HG03039 (cell line): ENCODE data around the gene OR1B1.
"Not testable (repeated sequence)": the region's sequence is repeated elsewhere in the genome, so short reads cannot be mapped to it uniquely, and the experiment has no call there.

Experiments
- ATAC-seq: cut with Tn5 transposase; IDR thresholded peaks from one replicate; pipeline ENCODE4 v1.9.1; 2021; ENCODE audit warnings: mild to moderate bottlenecking, moderate library complexity; ENCODE audit not compliant: unreplicated experiment

The OR1B1 gene

GRCh38 chr9:122657527-122657926, at the start of gene OR1B1:
Gene OR1B1 (minus strand): TSS chr9:122657627.
- no peak for ATAC-seq

GRCh38 chr9:122695696-122696095, 38.3 kb upstream of the OR1B1 start:
- no peak for ATAC-seq

GRCh38 chr9:122684851-122685250, 27.4 kb upstream of the OR1B1 start:
- no peak for ATAC-seq

GRCh38 chr9:122672481-122672880, 15.1 kb upstream of the OR1B1 start:
- ATAC-seq: no peak

GRCh38 chr9:122661416-122661815, 4.0 kb upstream of the OR1B1 start, which contains the start of gene OR1L1:
Gene OR1L1 (plus strand): TSS chr9:122661716. CDS start chr9:122661716, 0 bp downstream.
- ATAC-seq: no peak

GRCh38 chr9:122656378-122656777, 1.0 kb downstream of the OR1B1 start:
- ATAC-seq: no peak

- no peak for ATAC-seq
Measured at GRCh38 chr9:122642226-122642625, 15.2 kb downstream of the OR1B1 start.

- no peak for ATAC-seq
Measured at GRCh38 chr9:122619996-122620395, 37.4 kb downstream of the OR1B1 start.

GRCh38 chr9:122614362-122614761, 43.1 kb downstream of the OR1B1 start, which contains the start of gene OR1Q1:
Gene OR1Q1 (plus strand): TSS chr9:122614738. CDS start chr9:122614738, 0 bp downstream.
- no peak for ATAC-seq

GRCh38 chr9:122609804-122610203, 47.6 kb downstream of the OR1B1 start:
- no peak for ATAC-seq

GRCh38 chr9:122606587-122606986, 50.8 kb downstream of the OR1B1 start:
- ATAC-seq: no peak

GRCh38 chr9:122605691-122606090, 51.7 kb downstream of the OR1B1 start:
- ATAC-seq: no peak

GRCh38 chr9:122583284-122583683, 74.1 kb downstream of the OR1B1 start, which contains the start of gene OR1L8:
Gene OR1L8 (minus strand): TSS chr9:122583384. CDS start chr9:122568477, 14,907 bp downstream.
- ATAC-seq: not testable (repeated sequence)

GRCh38 chr9:122580360-122580759, 77.1 kb downstream of the OR1B1 start:
- no peak for ATAC-seq

- no peak for ATAC-seq
Measured at GRCh38 chr9:122579874-122580273, 77.6 kb downstream of the OR1B1 start.
